ENCODE measurements around the gene ATP5F1D. TPM values are rescaled to one million over a fixed set of nuclear protein-coding genes. Genes with fewer than 3 reads are reported as not detected.
A peak's percentile ranks its signal among the peaks of the same experiment; 100 is the strongest.

Gene ATP5F1D
- total and polyA plus RNA-seq, 2 of the 13 experiments (the other 11 are each of a cell fraction or from before 2014, with no cell fraction given) = 39.4 to 78.7 TPM

GRCh38 chr19:1265615-1266128, 24.1 kb downstream of the ATP5F1D start:
- in situ Hi-C loops (cut with HindIII; ENCODE audit: extremely low pct_ligation_motif_present, low pct_unique_long_range_greater_than_20kb) = no loop called here
- TF ChIP-seq ZBTB44 (CRISPR knock-in tag; IDR thresholded peaks at IDR 0.05) = no peak
- peak; percentile 92 for TF ChIP-seq ZNF652 (CRISPR knock-in tag; IDR thresholded peaks at IDR 0.05; ENCODE audit: borderline replicate concordance, low read depth)
- TF ChIP-seq TARDBP (CRISPR knock-in tag; IDR thresholded peaks at IDR 0.05) = 0 out of 2 replicates have a peak, but pooled peaks have one; percentile 3
- TF ChIP-seq ZNF138 (CRISPR knock-in tag; IDR thresholded peaks at IDR 0.05; ENCODE audit: low read depth) = peak; percentile 52; the same call in 1 of the 2 replicates
- 0 out of 2 replicates have a peak, but pooled peaks have one; percentile 21 for TF ChIP-seq ZIK1 (CRISPR knock-in tag; IDR thresholded peaks at IDR 0.05; ENCODE audit: borderline replicate concordance, low read depth)
- 0 out of 2 replicates have a peak, but pooled peaks have one; percentile 17 for TF ChIP-seq ZBTB39 (CRISPR knock-in tag; IDR thresholded peaks at IDR 0.05)
- peak; percentile 50 for TF ChIP-seq BHLHE40 (IDR thresholded peaks at IDR 0.05; ENCODE audit: low read length)
- no peak for TF ChIP-seq HINFP (CRISPR knock-in tag; IDR thresholded peaks at IDR 0.05; ENCODE audit: low read depth)
- 0 out of 2 replicates have a peak, but pooled peaks have one; percentile 32 for TF ChIP-seq MTF2 (CRISPR knock-in tag; IDR thresholded peaks at IDR 0.05; ENCODE audit: borderline replicate concordance)
- TF ChIP-seq SIN3A (IDR thresholded peaks at IDR 0.05; ENCODE audit: borderline replicate concordance, low read depth, low read length) = 0 out of 2 replicates have a peak, but pooled peaks have one; percentile 54
- no peak for TF ChIP-seq SSRP1 (CRISPR knock-in tag; IDR thresholded peaks at IDR 0.05)
- peak; percentile 5; the same call in 1 of the 2 replicates for TF ChIP-seq MAFF (IDR thresholded peaks at IDR 0.05; ENCODE audit: low read depth, low read length)
- peak; percentile 10; the same call in 1 of the 2 replicates for TF ChIP-seq ZNF296 (CRISPR knock-in tag; conservative IDR thresholded peaks at IDR 0.05)
- peak; percentile 27; the same call in 1 of the 2 replicates for TF ChIP-seq ZNF790 (CRISPR knock-in tag; IDR thresholded peaks at IDR 0.05; ENCODE audit: borderline replicate concordance)
- no peak for TF ChIP-seq TOE1 (CRISPR knock-in tag; IDR thresholded peaks at IDR 0.05)
- TF ChIP-seq HOMEZ (CRISPR knock-in tag; IDR thresholded peaks at IDR 0.05; ENCODE audit: low read depth) = no peak
- no peak for TF ChIP-seq ZNF878 (CRISPR knock-in tag; IDR thresholded peaks at IDR 0.05)

More at GRCh38 chr19:1265615-1266128, 24.1 kb downstream of the ATP5F1D start:
- H3K4me3 ChIP-seq (replicated peaks in 1 of 3; ENCODE audit: insufficient read depth in 1 of 3, low read depth in 2 of 3, low read length in 3 of 3) = peak overlapping the region; percentile 67 to 90 (median 72)
- CTCF ChIA-PET (ENCODE audit: low intra/inter-chr PET ratio, low total read pairs) = interaction anchor here (3.8 kb wide), 1 partner anchor 22 kb away, joined by 60 read pairs; no protein-coding TSS in a partner anchor
- H3K4me2 ChIP-seq (ENCODE audit: low read depth, low read length) = peak overlapping the region; percentile 92
- H3K27me3 ChIP-seq (ENCODE audit: control insufficient read depth in 1 of 2, insufficient read depth in 2 of 2, low read length in 2 of 2) = no peaks in the 10 kb centered on the region
- FAIRE-seq (no peak), ATAC-seq (peak; percentile 1), DNase-seq (ENCODE audit: low spot score) (no peak)
- POLR2A ChIA-PET = interaction anchor here (0.6 to 12.8 kb wide), 5 partner anchors 8 to 237 kb away, joined by 3 to 668 read pairs (median 24); partner anchors contain the start of genes ATP5F1D, FAM174C and MIDN
- H2AFZ ChIP-seq (ENCODE audit: low read length) = no peak overlapping the region
- H3K36me3 ChIP-seq (replicated peaks in 1 of 2; ENCODE audit: control insufficient read depth in 1 of 2, insufficient read depth in 2 of 2, low read length in 2 of 2) = peaks cover 0 to 2% of the 10 kb centered on the region in 2 experiments; a peak in 1 of 5 replicates
- WGBS (ENCODE audit: low lambda C conversion rate) = 2% methylated on average over 6 of the region's 28 CpGs
- H3K27ac ChIP-seq (ENCODE audit: extremely low read length, insufficient read depth, low read length) = peak overlapping the region; percentile 82
- H4K20me1 ChIP-seq (ENCODE audit: insufficient read depth, low read length) = peaks cover 12% of the 10 kb centered on the region; the same call in 1 of the 2 replicates
- peak overlapping the region; percentile 73 for H3K9ac ChIP-seq (ENCODE audit: insufficient read depth, low read depth, low read length)
- intact Hi-C loops (cut with micrococcal nuclease; ENCODE audit: unreplicated experiment) = loop anchor here (1.0 kb wide), 1 partner anchor 19 kb away; no protein-coding TSS in a partner anchor
- BruUV-seq (replicated peaks) = no TSS peak
- H3K79me2 ChIP-seq (ENCODE audit: insufficient read depth, low read length) = peaks cover 18% of the 10 kb centered on the region
- no peaks in the 10 kb centered on the region for H3K9me3 ChIP-seq (ENCODE audit: low read length)
- peaks cover 67% of the 10 kb centered on the region for H3K4me1 ChIP-seq (ENCODE audit: insufficient read depth, low read length)

Data from HepG2 (cell line).